ENCODE data around the gene GCHFR.

Gene GCHFR

GRCh38 chr15:40763801-40764628 lies at the start of gene GCHFR:
TSS of gene GCHFR (plus strand) at chr15:40764068. CDS start at chr15:40764181, 113 bp downstream.
- peak; percentile 73 to 87 (median 80) for DNase-seq

- no peak for DNase-seq
Measured at GRCh38 chr15:40714144-40714543, 49.7 kb upstream of the GCHFR start.

- DNase-seq = peak in 1 of 3 donors; percentile 14
Measured at GRCh38 chr15:40716165-40716564, 47.7 kb upstream of the GCHFR start.

- peak; percentile 37 to 81 (median 79) for DNase-seq
Measured at GRCh38 chr15:40721701-40722100, 42.2 kb upstream of the GCHFR start.

- no peak for DNase-seq
Measured at GRCh38 chr15:40722354-40722753, 41.5 kb upstream of the GCHFR start.

- DNase-seq = peak; percentile 20 to 58 (median 49)
Measured at GRCh38 chr15:40722934-40723333, 40.9 kb upstream of the GCHFR start.

- DNase-seq = no peak
Measured at GRCh38 chr15:40723919-40724318, 39.9 kb upstream of the GCHFR start.

- DNase-seq = no peak
Measured at GRCh38 chr15:40731034-40731433, 32.8 kb upstream of the GCHFR start.

GRCh38 chr15:40736575-40736974 lies 27.3 kb upstream of the GCHFR start:
- DNase-seq = no peak

GRCh38 chr15:40737048-40737447 lies 26.8 kb upstream of the GCHFR start:
- DNase-seq = no peak

- no peak for DNase-seq
Measured at GRCh38 chr15:40739047-40739446, 24.8 kb upstream of the GCHFR start.

- no peak for DNase-seq
Measured at GRCh38 chr15:40739854-40740253, 24.0 kb upstream of the GCHFR start.

- DNase-seq = no peak
Measured at GRCh38 chr15:40743485-40743901, 20.4 kb upstream of the GCHFR start.

- peak; percentile 92 to 98 (median 97) for DNase-seq
Measured at GRCh38 chr15:40743921-40744814, 19.7 kb upstream of the GCHFR start.

- no peak for DNase-seq
Measured at GRCh38 chr15:40744815-40745152, 19.1 kb upstream of the GCHFR start.

GRCh38 chr15:40746916-40747418 lies 16.9 kb upstream of the GCHFR start:
- peak; percentile 68 to 74 (median 71) for DNase-seq

GRCh38 chr15:40747685-40748631 lies 15.9 kb upstream of the GCHFR start:
- DNase-seq = peak in 2 of 3 donors; percentile 10 to 25

- DNase-seq = no peak
Measured at GRCh38 chr15:40749151-40749630, 14.7 kb upstream of the GCHFR start.

GRCh38 chr15:40750885-40751284 lies 13.0 kb upstream of the GCHFR start:
- DNase-seq = no peak

GRCh38 chr15:40751745-40752144 lies 12.1 kb upstream of the GCHFR start:
- DNase-seq = no peak

GRCh38 chr15:40754574-40754882 lies 9.3 kb upstream of the GCHFR start:
- peak in 2 of 3 donors; percentile 17 to 40 for DNase-seq

All from suppressor macrophage treated with lipopolysaccharide for 1 hour (primary cell).